A673 (cell line): ENCODE results near the gene EDNRA.

Experiments used
- EZH2 ChIP-seq: fragments of 200-600 bp; sonication (generic); IDR thresholded peaks from 2 replicates; pipeline ENCODE4 v1.6.1; 2017; ENCODE audit warnings: borderline replicate concordance, low read depth, mild to moderate bottlenecking, mixed read lengths, antibody characterized with exemption, low read length; ENCODE audit not compliant: poor library complexity, severe bottlenecking
- TF ChIP-seq, protein P1 (sequence below): fragments of 300-800, 200-600 bp; sonication (generic); conservative IDR thresholded peaks from 2 replicates; pipeline ENCODE4 v1.5.1; 2017; ENCODE audit warnings: low read depth, mild to moderate bottlenecking, antibody characterized with exemption, low read length, moderate library complexity, mixed read lengths

DNA sequence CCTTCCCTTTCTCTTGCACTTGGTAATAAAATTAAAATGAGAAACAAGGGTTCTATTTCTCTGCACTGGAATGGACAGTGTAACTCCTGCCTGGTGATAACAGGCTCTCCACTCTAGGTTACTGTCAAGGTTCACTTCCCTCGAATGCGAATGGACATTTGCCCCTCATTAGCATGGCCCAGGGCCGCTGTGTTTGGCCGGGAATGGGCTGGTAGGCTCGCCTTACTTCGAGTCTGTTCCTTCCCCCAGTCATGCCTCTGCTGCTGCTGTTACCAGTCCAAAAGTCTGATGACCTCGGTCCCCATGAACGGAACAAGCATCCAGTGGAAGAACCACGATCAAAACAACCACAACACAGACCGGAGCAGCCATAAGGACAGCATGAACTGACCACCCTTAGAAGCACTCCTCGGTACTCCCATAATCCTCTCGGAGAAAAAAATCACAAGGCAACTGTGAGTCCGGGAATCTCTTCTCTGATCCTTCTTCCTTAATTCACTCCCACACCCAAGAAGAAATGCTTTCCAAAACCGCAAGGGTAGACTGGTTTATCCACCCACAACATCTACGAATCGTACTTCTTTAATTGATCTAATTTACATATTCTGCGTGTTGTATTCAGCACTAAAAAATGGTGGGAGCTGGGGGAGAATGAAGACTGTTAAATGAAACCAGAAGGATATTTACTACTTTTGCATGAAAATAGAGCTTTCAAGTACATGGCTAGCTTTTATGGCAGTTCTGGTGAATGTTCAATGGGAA is 61.5 kb downstream of the EDNRA start:
- TF ChIP-seq, protein P1, sequence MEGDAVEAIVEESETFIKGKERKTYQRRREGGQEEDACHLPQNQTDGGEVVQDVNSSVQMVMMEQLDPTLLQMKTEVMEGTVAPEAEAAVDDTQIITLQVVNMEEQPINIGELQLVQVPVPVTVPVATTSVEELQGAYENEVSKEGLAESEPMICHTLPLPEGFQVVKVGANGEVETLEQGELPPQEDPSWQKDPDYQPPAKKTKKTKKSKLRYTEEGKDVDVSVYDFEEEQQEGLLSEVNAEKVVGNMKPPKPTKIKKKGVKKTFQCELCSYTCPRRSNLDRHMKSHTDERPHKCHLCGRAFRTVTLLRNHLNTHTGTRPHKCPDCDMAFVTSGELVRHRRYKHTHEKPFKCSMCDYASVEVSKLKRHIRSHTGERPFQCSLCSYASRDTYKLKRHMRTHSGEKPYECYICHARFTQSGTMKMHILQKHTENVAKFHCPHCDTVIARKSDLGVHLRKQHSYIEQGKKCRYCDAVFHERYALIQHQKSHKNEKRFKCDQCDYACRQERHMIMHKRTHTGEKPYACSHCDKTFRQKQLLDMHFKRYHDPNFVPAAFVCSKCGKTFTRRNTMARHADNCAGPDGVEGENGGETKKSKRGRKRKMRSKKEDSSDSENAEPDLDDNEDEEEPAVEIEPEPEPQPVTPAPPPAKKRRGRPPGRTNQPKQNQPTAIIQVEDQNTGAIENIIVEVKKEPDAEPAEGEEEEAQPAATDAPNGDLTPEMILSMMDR: no peak
- TF ChIP-seq EZH2: no peak
